Right lung (tissue), 5 donors: ENCODE data around the gene PEDS1. TPM values are rescaled to one million over a fixed set of nuclear protein-coding genes. Genes with fewer than 3 reads are reported as not detected.
A peak's percentile ranks its signal among the peaks of the same experiment; 100 is the strongest.
"Not testable (repeated sequence)": the region's sequence is repeated elsewhere in the genome, so short reads cannot be mapped to it uniquely, and the experiment has no call there.

Experiments
- DNase-seq, 2 donors: peaks; one replicate each; pipeline ENCODE4 v3.0.0-alpha.2; 2013
- polyA plus RNA-seq, 5 donors: library from polyadenylated mRNA; unstranded; fragments of 120-200 nt; gene quantifications; one replicate each; pipeline versions ENCODE4 v1.2.1 to v1.2.3, GENCODE V29; 2013; ENCODE audit warnings: inconsistent platforms in 1 of 5, low replicate concordance in 1 of 5; ENCODE audit not compliant: insufficient read length in 5 of 5, insufficient read depth in 1 of 5

The PEDS1 gene
- polyA plus RNA-seq, 5 donors: 26.5 to 37.4 (median 27.5) TPM

DNA sequence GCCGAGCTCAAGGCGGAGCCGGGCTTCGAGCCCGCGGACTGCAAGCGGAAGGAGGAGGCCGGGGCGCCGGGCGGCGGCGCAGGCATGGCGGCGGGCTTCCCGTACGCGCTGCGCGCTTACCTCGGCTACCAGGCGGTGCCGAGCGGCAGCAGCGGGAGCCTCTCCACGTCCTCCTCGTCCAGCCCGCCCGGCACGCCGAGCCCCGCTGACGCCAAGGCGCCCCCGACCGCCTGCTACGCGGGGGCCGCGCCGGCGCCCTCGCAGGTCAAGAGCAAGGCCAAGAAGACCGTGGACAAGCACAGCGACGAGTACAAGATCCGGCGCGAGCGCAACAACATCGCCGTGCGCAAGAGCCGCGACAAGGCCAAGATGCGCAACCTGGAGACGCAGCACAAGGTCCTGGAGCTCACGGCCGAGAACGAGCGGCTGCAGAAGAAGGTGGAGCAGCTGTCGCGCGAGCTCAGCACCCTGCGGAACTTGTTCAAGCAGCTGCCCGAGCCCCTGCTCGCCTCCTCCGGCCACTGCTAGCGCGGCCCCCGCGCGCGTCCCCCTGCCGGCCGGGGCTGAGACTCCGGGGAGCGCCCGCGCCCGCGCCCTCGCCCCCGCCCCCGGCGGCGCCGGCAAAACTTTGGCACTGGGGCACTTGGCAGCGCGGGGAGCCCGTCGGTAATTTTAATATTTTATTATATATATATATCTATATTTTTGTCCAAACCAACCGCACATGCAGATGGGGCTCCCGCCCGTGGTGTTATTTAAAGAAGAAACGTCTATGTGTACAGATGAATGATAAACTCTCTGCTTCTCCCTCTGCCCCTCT, 38.2 kb upstream of the PEDS1 start:
- DNase-seq: peak in 1 of 2 donors; percentile 48

DNA sequence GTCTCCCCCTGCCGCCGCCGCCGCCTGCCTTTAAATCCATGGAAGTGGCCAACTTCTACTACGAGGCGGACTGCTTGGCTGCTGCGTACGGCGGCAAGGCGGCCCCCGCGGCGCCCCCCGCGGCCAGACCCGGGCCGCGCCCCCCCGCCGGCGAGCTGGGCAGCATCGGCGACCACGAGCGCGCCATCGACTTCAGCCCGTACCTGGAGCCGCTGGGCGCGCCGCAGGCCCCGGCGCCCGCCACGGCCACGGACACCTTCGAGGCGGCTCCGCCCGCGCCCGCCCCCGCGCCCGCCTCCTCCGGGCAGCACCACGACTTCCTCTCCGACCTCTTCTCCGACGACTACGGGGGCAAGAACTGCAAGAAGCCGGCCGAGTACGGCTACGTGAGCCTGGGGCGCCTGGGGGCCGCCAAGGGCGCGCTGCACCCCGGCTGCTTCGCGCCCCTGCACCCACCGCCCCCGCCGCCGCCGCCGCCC, 37.6 kb upstream of the PEDS1 start:
- DNase-seq: no peak

DNA sequence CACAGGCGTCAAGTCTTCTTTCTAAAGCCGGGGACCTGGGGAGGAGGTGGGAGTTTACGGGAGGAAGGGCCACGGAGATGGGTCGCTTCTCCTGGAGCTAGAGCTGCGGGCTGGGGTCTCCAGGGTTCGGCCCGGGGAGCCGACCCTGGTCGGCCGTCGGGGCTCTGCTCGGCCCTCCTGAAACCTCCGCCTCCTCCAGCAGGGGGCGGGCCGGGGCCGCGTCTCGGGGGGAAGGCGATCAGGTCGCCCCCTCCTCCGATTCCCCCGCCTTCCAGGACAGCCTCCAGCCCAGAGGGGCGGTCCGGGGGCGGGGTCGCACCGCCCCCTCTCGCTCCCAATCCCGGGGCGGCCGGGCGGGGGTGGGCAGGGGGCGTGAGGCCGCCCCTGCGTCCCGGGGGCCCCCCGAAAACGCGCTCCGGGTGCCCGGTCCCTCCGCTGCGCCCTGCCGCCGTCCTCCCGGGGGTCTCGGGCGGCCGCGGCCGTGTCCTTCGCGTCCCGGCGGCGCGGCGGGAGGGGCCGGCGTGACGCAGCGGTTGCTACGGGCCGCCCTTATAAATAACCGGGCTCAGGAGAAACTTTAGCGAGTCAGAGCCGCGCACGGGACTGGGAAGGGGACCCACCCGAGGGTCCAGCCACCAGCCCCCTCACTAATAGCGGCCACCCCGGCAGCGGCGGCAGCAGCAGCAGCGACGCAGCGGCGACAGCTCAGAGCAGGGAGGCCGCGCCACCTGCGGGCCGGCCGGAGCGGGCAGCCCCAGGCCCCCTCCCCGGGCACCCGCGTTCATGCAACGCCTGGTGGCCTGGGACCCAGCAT, 36.9 kb upstream of the PEDS1 start, which contains the start of gene CEBPB:
Gene CEBPB, plus strand, starts transcription at position 580 of the 814 bp plus-strand sequence. Its CDS starts 204 bp downstream, at position 784.
- peak; percentile 94 to 95 for DNase-seq

DNA sequence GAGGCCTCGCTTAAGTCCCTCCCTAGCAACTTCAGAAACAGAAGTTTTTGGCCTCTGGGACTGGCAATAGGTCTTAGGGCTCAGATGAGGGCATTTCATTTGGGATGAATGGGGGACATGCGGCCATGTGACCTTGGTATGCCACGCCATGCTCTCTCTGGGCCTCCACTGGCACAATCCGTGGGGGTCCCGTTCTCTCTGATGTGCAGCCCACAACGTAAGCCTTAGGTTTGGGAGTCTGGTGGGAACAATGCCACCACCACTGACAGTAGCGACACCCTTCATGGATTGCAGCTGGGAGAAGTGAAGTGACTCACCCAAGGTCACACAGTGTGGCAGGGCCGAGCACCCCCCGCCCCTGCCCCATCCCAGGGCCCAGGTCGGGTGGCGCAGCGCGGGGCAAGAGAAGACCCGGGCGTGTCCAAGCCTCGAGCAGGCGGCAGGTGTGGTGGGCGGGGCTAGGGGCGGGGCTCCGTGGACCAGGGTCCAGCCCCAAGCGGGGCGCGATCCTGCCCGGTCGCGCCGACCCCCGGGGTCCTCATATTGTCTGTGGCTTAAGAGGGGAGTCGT, 36.2 kb upstream of the PEDS1 start:
- no peak for DNase-seq

DNA sequence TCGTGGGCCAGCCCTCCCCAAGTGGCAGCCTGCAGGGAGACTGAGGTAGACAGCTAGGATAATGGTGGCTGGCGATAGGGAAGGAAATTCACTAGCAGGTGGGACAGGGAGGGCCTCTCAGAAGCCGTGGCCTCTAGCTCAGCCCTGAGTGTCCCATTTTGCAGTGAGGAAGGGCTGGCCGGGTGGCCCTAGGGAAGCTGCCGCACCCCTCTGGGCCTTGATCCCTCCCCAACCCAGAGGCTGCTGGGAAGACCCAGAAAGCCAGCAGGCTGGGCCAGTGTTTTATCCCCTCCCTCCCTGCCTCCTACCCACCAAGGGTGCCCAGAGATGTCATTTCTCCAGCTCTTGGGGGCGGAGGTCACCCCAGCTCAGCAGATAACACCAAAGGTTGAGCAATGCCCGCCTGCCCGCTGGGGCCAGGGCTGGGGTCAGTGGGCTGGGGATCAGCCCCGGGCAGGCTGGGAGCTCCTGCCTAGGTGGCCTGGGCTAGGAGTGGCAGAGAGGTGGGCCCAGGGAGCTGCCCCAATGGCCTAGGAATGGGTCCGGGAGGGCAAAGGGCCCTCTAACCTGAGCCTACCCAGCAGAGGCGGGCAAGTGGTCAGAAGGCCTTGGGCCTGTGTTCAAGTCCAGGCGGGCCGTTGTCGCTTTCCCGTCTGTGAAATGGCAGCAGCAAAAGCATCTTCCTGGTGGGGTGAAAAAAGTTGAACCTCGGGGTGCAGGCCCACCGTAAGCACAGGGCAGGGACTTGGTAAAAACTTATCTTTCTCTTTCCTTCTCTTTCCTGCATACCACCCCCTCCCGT, 35.6 kb upstream of the PEDS1 start:
- no peak for DNase-seq

DNA sequence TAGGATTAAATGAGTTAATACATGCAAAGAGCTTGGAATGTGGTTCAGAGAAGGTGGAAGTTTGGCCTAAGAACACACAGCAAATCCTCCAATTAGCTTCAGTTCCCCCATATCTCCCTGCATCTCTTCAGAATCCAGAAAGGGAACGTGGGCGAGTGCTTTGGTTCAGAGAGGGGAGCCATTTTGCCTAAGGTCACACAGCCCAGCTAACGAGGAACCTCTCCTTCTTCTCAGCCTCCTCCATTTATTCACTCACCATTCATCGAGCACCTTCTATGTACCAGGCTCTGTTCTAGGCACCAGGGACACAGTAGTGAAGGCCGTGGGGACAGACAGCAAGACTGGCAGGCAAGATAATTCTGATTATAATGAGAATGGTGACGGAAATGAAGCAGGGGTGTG, 34.8 kb upstream of the PEDS1 start:
- DNase-seq: no peak

DNA sequence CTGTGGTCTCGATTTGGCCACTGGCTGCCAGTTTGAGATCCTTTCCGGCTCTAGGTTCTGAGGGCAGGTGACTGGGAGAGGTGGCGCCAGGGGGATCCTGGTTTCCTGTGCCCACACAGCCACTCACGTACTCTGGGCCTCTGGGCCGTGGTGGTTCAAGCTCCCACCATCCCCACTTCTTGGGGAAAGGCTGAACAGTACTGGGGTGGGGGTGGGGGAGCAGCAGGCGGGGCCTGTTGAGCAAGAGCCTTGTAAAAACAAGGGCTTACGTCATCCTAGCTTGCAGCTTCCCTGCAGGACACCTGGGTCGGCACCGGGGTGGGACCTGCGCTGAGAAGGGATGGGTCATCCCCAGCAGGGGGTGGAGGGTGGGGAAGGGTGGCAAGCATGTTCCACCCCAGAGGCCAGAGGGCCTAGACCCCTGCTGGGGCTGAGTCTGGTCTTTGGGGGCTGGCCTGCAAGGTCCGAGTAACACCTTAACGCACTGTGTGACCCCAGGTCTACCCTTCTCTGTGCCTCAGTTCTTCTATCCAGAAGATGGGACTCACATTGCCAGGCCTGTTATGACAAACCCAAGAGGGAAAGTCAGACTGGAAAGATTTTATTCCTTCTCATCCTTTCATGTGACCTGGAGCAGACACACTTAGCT, 34.0 kb upstream of the PEDS1 start:
- no peak for DNase-seq

DNA sequence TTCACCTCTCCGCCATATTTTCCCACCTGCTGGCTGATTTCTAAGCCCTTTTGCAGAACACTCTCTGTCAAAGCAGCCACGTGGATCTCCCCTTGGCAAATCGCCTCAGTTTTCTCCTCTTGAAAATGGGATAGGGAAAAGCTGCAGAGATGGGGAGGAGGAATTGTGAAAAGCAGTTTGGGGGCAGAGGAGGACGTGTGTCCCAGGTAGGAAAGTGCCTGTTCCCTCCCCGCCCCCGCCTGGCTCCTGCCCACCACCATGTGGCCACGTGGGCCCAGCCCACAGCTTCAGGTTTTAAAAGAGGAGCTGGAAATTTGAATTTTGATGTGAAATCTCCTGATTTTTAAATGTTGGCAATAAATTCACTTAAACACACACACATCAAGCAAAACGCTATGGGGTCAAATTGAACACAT, 33.5 kb upstream of the PEDS1 start:
- no peak for DNase-seq

DNA sequence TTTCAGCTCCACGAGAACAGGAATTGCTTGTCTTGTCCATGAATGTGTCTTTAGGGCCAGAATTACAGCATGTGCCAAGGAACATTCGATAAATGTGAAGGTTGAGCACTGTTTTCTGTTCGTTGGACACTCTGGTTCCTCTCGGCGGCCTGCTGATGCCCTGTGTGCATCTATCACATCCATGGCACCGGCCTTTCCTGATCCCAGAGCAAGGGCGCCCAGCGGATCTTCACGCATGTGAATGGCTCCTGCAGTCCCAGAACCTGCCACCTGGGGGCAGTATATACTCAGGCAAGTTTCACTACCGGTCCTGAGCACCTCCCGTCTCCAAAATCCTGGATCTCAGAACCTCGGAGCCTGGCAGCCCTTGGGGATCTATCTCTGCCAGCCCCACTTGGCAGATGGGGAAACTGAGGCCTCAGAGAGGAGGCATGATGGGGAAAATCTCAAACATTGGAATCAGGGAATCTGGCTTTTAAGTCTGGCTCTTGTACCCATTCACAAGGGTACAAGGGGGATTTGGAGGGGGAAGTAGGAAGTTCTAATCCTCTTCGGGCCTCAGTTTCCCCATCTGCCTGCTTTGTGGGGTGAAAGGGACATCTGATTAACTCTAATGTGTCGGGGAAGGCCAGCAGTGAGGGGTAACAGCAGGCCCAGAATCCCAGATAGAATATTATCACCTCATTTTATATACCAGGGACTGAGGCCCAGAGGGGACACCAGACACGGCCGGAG, 32.8 kb upstream of the PEDS1 start:
- peak; percentile 65 to 83 for DNase-seq

DNA sequence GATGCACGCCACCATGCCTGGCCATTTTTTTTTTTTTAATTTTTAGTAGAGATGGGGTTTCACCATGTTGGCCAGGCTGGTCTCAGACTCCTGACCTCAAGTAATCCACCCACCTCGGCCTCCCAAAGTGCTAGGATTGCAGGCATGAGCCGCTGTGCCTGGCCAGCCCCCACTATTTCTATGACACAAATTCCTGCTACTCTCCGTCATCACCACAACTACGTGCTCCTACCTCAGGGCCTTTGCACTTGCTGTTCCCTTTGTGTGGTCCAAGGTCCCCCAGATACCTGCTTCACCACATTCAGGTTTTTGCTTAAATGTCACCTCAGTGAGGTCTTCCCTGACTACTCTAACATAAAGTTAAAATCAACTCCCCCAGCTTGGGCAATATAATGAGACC, 31.9 kb upstream of the PEDS1 start:
- DNase-seq: no peak

DNA sequence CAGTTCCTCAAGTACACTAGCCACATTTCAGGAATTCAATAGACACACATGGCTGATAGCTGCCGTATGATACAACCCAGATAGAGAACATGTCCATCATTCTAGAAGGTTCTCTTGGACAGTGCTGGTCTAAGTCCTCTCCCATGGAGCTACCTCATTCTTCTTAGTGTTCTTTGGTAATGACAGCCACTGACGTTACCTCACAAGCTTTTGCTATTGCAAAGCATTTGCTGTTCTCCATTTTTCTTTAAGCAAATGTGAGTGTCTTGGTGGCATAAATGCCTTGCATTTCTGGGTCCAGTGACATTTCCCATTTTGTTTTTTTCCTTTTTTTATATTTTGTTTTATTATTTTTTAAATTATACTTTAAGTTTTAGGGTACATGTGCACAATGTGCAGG, 28.8 kb upstream of the PEDS1 start:
- DNase-seq: no peak

DNA sequence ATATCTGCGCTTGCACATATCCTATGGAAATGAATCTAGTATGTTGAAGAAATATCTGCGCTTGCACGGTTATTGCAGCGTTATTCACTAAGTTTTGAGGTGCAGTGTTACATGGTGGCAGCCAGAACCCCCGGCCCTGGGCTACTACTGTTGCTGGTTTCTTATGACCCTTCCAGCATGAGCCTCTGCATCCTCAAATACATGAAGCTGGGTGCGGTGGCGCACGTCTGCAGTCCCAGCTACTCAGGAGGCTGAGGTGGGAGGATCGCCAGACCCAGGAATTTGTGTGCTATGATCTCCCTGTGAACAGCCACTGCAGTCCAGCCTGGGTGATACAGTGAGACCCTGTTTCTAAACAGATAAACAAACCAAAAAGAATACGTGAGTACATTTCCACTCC, 27.8 kb upstream of the PEDS1 start:
- no peak for DNase-seq

DNA sequence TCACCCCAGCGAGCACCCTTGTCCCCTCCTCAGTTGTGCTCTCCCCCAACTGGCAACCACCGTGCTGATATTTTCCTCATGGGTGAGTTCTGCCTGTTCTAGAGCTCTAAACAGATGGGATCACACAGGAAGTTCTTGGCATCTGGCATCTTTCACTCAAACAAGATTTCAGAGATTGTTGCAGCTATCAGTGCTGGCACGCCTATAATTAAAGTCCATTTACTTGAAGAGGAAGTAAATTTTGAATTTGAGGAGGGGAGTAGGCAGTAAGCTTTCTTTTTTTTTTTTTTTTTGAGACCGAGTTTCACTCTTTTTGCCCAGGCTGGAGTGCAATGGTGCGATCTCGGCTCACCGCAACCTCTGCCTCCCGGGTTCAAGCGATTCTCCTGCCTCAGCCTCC, 25.1 kb upstream of the PEDS1 start:
- DNase-seq: not testable (repeated sequence)

DNA sequence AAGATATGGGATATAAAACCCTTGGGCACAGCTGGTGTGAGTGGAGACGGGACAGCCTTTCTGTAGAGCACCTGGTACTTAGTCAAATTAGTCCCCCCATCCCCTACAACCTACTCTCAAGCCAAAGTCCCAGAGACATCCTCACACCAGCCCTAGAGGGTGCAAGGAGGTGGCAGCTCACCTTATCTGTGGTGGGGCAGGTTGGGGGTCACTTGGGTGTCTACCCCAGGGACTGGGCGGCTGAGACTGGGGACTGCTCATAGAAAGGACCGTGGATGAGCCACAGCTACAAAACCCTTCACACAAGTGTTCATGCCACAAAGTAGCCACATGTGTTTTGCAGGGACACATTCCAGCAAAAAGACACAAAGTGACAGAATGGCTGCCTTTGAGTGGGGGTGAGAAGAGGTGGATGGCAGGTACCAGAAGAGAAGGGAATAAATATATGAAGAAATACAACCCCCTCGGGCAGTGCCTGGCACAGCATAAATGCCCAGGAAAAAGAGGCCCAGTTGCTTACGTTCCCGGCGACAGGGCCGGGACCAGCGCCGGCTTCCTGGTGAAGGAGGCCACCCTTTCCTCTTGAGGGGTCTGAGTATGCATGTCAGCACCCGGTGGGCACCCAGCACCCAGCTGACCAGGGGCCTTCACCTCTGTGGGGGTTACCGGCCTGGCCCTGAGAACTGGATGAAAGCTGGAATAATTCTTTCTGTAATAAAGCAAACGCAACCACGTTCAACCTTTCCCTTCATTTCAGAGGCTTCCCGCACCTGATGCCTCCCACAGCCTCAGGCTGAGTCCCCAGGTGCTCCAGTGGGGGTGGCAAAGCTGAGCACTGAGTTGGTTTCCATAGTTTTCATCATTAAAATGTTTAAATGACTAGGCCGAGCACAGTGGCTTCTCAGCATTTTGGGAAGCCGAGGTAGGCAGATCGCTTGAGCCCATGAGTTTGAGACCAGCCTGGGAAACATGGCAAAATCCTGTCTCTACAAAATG, 22.7 kb upstream of the PEDS1 start:
- DNase-seq: no peak

DNA sequence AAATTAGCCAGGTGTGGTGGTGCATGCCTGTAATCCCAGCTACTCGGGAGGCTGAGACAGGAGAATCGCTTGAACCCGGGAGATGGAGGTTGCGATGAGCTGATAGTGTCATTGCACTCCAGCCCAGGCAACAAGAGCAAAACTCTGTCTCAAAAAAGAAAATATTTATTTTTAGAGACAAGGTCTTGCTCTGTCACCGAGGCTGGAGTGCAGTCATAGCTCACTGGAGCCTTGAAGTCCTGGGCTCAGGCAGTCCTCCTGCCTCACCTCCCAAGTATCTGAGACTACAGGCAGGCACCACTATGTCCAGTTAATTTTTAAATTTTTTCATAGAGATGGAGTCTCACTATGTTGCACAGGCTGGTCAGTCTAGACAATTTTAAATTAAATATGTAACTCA, 20.9 kb upstream of the PEDS1 start:
- no peak for DNase-seq

DNA sequence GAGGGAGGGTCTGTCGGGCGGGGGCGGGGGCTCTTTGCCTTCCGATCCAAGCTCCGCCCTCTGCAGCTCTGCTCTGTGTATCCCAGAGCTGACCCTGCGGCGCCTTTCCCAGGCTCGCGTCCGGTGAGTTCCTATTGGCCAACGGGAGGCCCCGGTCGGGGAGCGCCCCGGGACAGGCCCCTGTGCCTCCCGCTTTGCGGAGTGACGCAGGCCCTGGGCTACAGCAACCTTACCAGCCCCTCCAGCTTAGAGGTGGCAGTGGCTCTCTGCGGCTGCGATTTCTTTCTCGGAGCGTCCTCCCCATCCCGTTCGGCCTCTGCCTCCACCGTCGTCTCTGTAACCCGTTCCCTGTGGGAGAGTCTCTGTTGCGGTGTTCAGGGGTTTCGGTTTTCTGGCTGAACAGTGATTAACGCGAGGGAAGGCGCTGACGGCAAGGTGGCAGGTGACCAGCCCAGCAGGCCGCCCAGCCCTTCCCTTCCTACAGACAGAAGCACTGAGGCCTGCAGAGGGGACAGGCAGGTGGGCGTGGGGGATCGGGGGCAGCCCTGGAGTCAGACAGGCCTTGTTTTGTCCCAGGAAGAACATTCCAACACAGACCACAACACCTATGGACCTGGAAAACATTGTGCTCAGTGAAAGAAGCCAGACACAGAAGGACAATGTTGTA, 19.0 kb upstream of the PEDS1 start:
- DNase-seq: peak; percentile 85

DNA sequence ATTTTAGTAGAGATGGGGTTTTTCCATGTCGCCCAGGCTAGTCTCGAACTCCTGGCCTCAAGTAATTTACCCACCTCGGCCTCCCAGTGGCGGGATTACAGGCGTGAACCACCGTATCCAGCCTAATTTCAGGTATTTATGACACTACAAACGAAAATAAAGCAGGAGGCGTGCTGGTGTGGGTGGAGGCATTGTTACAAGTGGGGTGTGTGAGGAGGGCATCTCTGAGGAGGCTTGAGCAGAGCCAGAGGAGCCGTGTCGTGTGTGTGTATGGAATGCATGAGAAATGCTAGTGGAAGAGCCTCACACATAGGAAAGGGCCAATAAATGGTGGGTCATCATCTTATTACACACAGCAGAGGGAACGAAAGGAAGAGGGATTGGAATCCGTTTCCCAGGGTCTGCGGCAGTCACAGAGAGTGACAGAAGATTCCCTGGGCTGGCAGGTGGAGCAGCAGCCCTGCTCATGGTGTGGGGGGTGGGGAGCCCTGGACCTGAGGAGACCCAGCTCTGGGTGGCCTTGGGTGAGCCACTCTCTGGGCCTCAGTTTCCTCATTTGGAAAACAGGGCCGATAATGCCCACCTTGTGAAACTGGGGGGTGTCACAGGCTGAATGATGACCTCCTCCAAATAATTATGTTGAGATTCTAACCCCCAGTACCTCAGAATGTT, 17.2 kb upstream of the PEDS1 start:
- DNase-seq: no peak

DNA sequence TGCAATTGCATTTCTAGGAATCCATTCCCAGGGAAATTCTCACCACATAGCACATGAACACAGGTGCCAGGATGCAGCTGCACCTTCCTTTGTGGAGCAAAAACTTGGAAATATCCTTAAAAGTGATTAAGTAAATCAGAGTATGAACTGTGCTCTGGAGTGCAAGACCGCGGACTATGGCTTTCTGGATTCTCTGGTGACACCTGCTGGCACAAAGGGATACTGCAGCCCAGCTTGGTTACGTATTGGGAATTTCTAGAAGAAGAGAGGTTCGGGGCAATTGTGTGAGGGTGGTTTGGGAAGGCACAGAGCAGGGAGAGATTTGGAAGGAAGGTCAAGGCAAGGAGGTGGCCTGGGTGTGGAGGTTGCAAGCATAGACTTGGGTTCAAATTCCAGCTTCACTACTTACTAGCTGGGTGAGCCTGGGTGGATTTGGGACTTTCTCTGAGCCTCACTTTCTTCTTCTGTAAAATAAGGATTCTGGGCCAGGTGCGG, 15.9 kb upstream of the PEDS1 start:
- DNase-seq: no peak
